T1000 (cell line): ENCODE data around the gene ZNF560.
A peak's percentile ranks its signal among the peaks of the same experiment; 100 is the strongest.

Experiments used
- DNase-seq: peaks from one replicate; lab custom pipeline; 2025; ENCODE audit warnings: mixed read lengths; lab: John Stamatoyannopoulos, UW

The ZNF560 gene

GRCh38 chr19:9435279-9436268 is 62.8 kb downstream of the ZNF560 start, which contains the start of gene ZNF266:
TSS of gene ZNF266 (minus strand) at chr19:9435573. CDS start at chr19:9420089, 15,484 bp downstream.
- peak; percentile 83 for DNase-seq

DNA sequence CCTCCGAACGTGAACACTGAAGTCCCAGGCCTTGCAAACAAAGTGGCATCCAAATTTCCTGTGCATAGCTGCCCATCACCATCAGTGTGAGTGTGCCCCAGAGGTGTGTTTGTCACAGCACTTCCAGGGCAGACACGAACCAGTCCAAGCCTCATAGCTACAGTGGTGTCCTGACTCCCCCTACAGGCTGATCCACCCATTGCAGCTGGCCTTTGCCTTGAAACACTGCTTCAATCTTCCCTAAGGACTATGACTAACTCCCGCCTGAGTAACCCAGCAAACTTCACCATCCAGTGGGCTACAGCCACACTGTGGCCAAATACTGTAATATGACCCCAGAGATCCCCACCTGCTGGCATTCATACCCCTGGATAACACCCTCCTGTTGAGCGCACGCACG is 66.9 kb downstream of the ZNF560 start:
- DNase-seq: no peak

- no peak for DNase-seq
These were observed 68.0 kb downstream of the ZNF560 start for GRCh38 chr19:9430444-9430843.

- no peak for DNase-seq
These were observed 70.5 kb downstream of the ZNF560 start for GRCh38 chr19:9427941-9428340.
